Keratinocyte (primary cell): ENCODE results near the gene TOX4. TPM values are rescaled to one million over a fixed set of nuclear protein-coding genes. Genes with fewer than 3 reads are reported as not detected.

ENCODE experiments used
- DNase-seq: peaks from one replicate; pipeline ENCODE4 v3.0.0-alpha.2; 2011; ENCODE audit warnings: low read depth, missing footprints, low spot score
- FAIRE-seq: peaks from 2 replicates; lab custom pipeline; 2011; peaks lifted over from hg19 to GRCh38; lab: Jason Lieb, UNC
- H2AFZ ChIP-seq: 2 replicates; pipeline ENCODE4 v1.6.0; 2012; ENCODE audit warnings: low read length, control low read depth, inconsistent platforms; ENCODE audit not compliant: control insufficient read depth
- H3K27ac ChIP-seq: 2 replicates; pipeline ENCODE4 v1.5.1; 2011; ENCODE audit warnings: low read length; ENCODE audit not compliant: control insufficient read depth, insufficient read depth
- H3K27me3 ChIP-seq: 3 replicates; pipeline ENCODE4 v1.6.0; 2011; ENCODE audit warnings: low read length; ENCODE audit not compliant: control insufficient read depth, insufficient read depth; ENCODE audit errors: extremely low read depth
- H3K36me3 ChIP-seq, 2 experiments: 2 replicates in 1 of 2; 3 replicates in 1 of 2; pipeline ENCODE4 v1.5.1; 2011; ENCODE audit warnings: low read length in 2 of 2, mild to moderate bottlenecking in 1 of 2; ENCODE audit not compliant: control insufficient read depth in 2 of 2, insufficient read depth in 2 of 2; ENCODE audit errors: extremely low read depth in 1 of 2
- H3K4me1 ChIP-seq: 3 replicates; pipeline ENCODE4 v1.5.1; 2011; ENCODE audit warnings: low read length; ENCODE audit not compliant: control insufficient read depth, insufficient read depth; ENCODE audit errors: extremely low read depth
- H3K4me2 ChIP-seq: 3 replicates; pipeline ENCODE4 v1.6.0; 2011; ENCODE audit warnings: low read depth, low read length; ENCODE audit not compliant: control insufficient read depth, insufficient read depth; ENCODE audit errors: extremely low read depth
- H3K4me3 ChIP-seq, 3 experiments: fragments of 200-600 bp in 1 of 3; sonication (generic) in 1 of 3; 2 replicates in 2 of 3; 3 replicates in 1 of 3; pipeline ENCODE4 v1.5.1; 2011 to 2016; ENCODE audit warnings: low read length in 3 of 3, mild to moderate bottlenecking in 3 of 3, control low read depth in 2 of 3, inconsistent platforms in 1 of 3, low read depth in 1 of 3, mixed read lengths in 1 of 3, mixed run types in 1 of 3, moderate library complexity in 1 of 3; ENCODE audit not compliant: control insufficient read depth in 2 of 3, insufficient read depth in 2 of 3; ENCODE audit errors: extremely low read depth in 1 of 3
- H3K79me2 ChIP-seq: 2 replicates; pipeline ENCODE4 v1.6.0; 2012; ENCODE audit warnings: low read length; ENCODE audit not compliant: control insufficient read depth, insufficient read depth
- H3K9ac ChIP-seq: 3 replicates; pipeline ENCODE4 v1.6.0; 2011; ENCODE audit warnings: low read length; ENCODE audit not compliant: control insufficient read depth, insufficient read depth; ENCODE audit errors: extremely low read depth
- H3K9me1 ChIP-seq: 3 replicates; pipeline ENCODE4 v1.6.0; 2011; ENCODE audit warnings: low read length; ENCODE audit not compliant: control insufficient read depth, insufficient read depth; ENCODE audit errors: extremely low read depth
- H3K9me3 ChIP-seq: 2 replicates; pipeline ENCODE4 v1.5.1; 2012; ENCODE audit warnings: low read depth, low read length; ENCODE audit not compliant: control insufficient read depth
- H4K20me1 ChIP-seq: 3 replicates; pipeline ENCODE4 v1.6.0; 2011; ENCODE audit warnings: low read length; ENCODE audit not compliant: control insufficient read depth, insufficient read depth; ENCODE audit errors: extremely low read depth
- EZH2 ChIP-seq: IDR thresholded peaks from one replicate; pipeline ENCODE4 v1.6.1; 2012; ENCODE audit warnings: inconsistent platforms, mild to moderate bottlenecking, low read length, moderate library complexity
- dilution Hi-C: fragments of 300-500 bp; cut with MboI; formaldehyde crosslinking; loops from one replicate; pipeline ENCODE4 v1.7.0; 2020; ENCODE audit warnings: low sequenced_read_pairs; ENCODE audit not compliant: extremely low pct_ligation_motif_present
- polyA plus RNA-seq, 5 experiments: library from polyadenylated mRNA; depleted of rRNA in 3 of 5; stranded (reverse) in 3 of 5; stranded (forward) in 1 of 5; unstranded in 1 of 5; fragments of >200 nt; gene quantifications; 1 replicate in 1 of 5; 2 replicates in 3 of 5; 3 replicates in 1 of 5; pipeline versions ENCODE4 v1.2.1 to v1.2.3, GENCODE V29; 2011 to 2012; ENCODE audit warnings: missing spikeins in 2 of 5, low read depth in 1 of 5, low replicate concordance in 1 of 5
- TF ChIP-seq, protein P1 (sequence below), 3 experiments: IDR thresholded peaks in 1 of 3; conservative IDR thresholded peaks in 1 of 3; optimal IDR thresholded peaks in 1 of 3; 2 replicates in 2 of 3; 3 replicates in 1 of 3; pipeline versions ENCODE3 to v1.5.1; 2011; ENCODE audit warnings: low read length in 3 of 3, mild to moderate bottlenecking in 3 of 3, moderate library complexity in 2 of 3, control low read depth in 1 of 3, inconsistent platforms in 1 of 3; ENCODE audit not compliant: insufficient read depth in 2 of 3; ENCODE audit errors: extremely low read depth in 1 of 3

The TOX4 gene
- polyA plus RNA-seq, 1 donor (not counting 4 experiments of a cell fraction or from before 2014, with no cell fraction given) = 85.4 TPM

DNA sequence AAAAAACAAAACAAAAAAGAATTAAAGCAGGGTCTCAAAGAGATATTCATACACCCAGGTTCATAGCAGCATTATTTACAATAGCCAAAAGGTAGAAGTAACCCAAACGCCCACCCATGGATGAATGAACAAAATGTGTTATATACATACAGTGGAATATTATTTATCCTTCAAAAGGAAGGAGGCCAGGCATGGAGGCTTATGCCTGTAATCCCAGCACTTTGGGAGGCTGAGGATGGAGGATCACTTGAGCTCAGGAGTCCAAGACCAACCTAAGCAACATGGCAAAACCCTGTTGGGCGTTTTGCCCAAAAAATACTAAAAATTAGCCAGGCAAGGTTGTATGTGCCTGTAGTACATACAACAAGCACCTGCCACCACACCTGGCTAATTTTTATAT is 29.6 kb downstream of the TOX4 start:
- no peak for TF ChIP-seq EZH2
- TF ChIP-seq, protein P1, sequence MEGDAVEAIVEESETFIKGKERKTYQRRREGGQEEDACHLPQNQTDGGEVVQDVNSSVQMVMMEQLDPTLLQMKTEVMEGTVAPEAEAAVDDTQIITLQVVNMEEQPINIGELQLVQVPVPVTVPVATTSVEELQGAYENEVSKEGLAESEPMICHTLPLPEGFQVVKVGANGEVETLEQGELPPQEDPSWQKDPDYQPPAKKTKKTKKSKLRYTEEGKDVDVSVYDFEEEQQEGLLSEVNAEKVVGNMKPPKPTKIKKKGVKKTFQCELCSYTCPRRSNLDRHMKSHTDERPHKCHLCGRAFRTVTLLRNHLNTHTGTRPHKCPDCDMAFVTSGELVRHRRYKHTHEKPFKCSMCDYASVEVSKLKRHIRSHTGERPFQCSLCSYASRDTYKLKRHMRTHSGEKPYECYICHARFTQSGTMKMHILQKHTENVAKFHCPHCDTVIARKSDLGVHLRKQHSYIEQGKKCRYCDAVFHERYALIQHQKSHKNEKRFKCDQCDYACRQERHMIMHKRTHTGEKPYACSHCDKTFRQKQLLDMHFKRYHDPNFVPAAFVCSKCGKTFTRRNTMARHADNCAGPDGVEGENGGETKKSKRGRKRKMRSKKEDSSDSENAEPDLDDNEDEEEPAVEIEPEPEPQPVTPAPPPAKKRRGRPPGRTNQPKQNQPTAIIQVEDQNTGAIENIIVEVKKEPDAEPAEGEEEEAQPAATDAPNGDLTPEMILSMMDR (optimal IDR thresholded peaks at IDR 0.05 in 1 of 3, IDR thresholded peaks at IDR 0.05 in 1 of 3, conservative IDR thresholded peaks at IDR 0.05 in 1 of 3; ENCODE audit: extremely low read depth in 1 of 3, insufficient read depth in 2 of 3, low read length in 3 of 3) = no peak
- Histone ChIP-seq H3K9ac (no peak overlapping the region), H3K36me3 (peaks cover 13 to 18% of the 10 kb centered on the region in 2 experiments), H3K9me1 (no peaks in the 10 kb centered on the region), H3K4me3 (no peak overlapping the region), H3K79me2 (peaks cover 68% of the 10 kb centered on the region), H3K4me1 (peaks cover 11% of the 10 kb centered on the region), H2AFZ (no peak overlapping the region), H4K20me1 (no peaks in the 10 kb centered on the region), H3K27ac (no peak overlapping the region), H3K9me3 (no peaks in the 10 kb centered on the region), H3K4me2 (no peak overlapping the region), H3K27me3 (no peaks in the 10 kb centered on the region)
- no peak for DNase-seq
- FAIRE-seq = no peak
- dilution Hi-C loops = no loop called here

DNA sequence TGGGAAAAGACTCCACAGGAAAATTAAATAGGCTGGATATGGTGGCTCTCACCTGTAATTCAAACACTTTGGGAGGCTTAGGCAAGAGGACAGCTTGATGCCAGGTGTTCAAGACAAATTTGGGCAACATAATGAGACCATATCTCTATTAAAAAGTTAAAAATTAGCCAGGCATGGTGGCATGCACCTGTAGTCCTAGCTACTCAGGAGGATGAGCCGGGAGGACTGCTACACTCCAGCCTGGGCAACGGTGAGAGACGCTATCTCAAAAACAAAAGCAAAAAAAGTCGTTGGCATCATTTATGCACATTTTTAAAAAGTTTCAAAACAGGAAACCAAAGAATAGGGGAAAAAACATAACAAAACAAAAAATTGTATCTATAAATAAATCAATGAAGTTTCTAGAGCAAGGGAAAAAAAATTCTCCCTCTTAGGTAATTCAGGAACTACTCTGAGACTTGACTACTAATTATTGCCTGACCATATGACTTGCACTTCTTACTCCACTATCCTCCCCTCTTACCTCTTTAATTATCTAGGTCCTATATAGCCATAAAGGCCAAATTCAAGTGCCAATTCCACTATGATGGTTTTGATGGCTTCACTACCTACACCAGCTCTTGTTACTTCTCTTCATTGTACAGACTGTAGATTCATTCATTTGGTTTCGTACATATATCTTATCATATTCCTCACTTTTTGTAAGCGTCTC is 32.6 kb downstream of the TOX4 start:
- Histone ChIP-seq H4K20me1 (no peaks in the 10 kb centered on the region), H3K27ac (peak overlapping the region; percentile 85), H2AFZ (no peak overlapping the region), H3K36me3 (peaks cover 4 to 8% of the 10 kb centered on the region in 2 experiments), H3K9me3 (no peaks in the 10 kb centered on the region), H3K4me3 (peak overlapping the region; percentile 94 to 97 (median 97)), H3K4me2 (peak overlapping the region; percentile 85), H3K79me2 (peaks cover 60% of the 10 kb centered on the region), H3K27me3 (no peaks in the 10 kb centered on the region), H3K9me1 (no peaks in the 10 kb centered on the region), H3K9ac (no peak overlapping the region), H3K4me1 (peaks cover 11% of the 10 kb centered on the region)
- no peak for TF ChIP-seq EZH2
- TF ChIP-seq, protein P1 (optimal IDR thresholded peaks at IDR 0.05 in 1 of 3, IDR thresholded peaks at IDR 0.05 in 1 of 3, conservative IDR thresholded peaks at IDR 0.05 in 1 of 3; ENCODE audit: extremely low read depth in 1 of 3, insufficient read depth in 2 of 3, low read length in 3 of 3) = no peak
- dilution Hi-C loops = loop anchor here (5.0 kb wide), 1 partner anchor 48 kb away; no protein-coding TSS in a partner anchor
- no peak for FAIRE-seq
- no peak for DNase-seq
